HG03280 (cell line): ENCODE data around the gene GNA14.

Experiments
- ATAC-seq: cut with Tn5 transposase; IDR thresholded peaks from one replicate; pipeline ENCODE4 v1.9.1; 2021; ENCODE audit warnings: mild to moderate bottlenecking, moderate library complexity; ENCODE audit not compliant: unreplicated experiment

GNA14 gene

GRCh38 chr9:77543131-77543822, 104.8 kb downstream of the GNA14 start:
- ATAC-seq: no peak

GRCh38 chr9:77541600-77541999, 106.5 kb downstream of the GNA14 start:
- no peak for ATAC-seq

GRCh38 chr9:77541055-77541454, 107.1 kb downstream of the GNA14 start:
- no peak for ATAC-seq

GRCh38 chr9:77534376-77535057, 113.6 kb downstream of the GNA14 start:
- no peak for ATAC-seq

GRCh38 chr9:77533671-77534070, 114.5 kb downstream of the GNA14 start:
- ATAC-seq: no peak

GRCh38 chr9:77532607-77533006, 115.5 kb downstream of the GNA14 start:
- ATAC-seq: no peak

- ATAC-seq: no peak
These were observed 116.7 kb downstream of the GNA14 start for GRCh38 chr9:77531400-77531799.

- no peak for ATAC-seq
These were observed 124.2 kb downstream of the GNA14 start for GRCh38 chr9:77523891-77524290.

GRCh38 chr9:77521091-77521490, 127.0 kb downstream of the GNA14 start:
- no peak for ATAC-seq

GRCh38 chr9:77518688-77519087, 129.4 kb downstream of the GNA14 start:
- ATAC-seq: no peak

- no peak for ATAC-seq
These were observed 131.3 kb downstream of the GNA14 start for GRCh38 chr9:77516781-77517180.

- no peak for ATAC-seq
These were observed 133.0 kb downstream of the GNA14 start for GRCh38 chr9:77514886-77515711.

- ATAC-seq: no peak
These were observed 134.7 kb downstream of the GNA14 start for GRCh38 chr9:77513457-77513856.

- ATAC-seq: no peak
These were observed 135.2 kb downstream of the GNA14 start for GRCh38 chr9:77512876-77513275.

GRCh38 chr9:77511525-77511924, 136.6 kb downstream of the GNA14 start:
- ATAC-seq: no peak

- no peak for ATAC-seq
These were observed 137.5 kb downstream of the GNA14 start for GRCh38 chr9:77510666-77511065.

- ATAC-seq: no peak
These were observed 139.7 kb downstream of the GNA14 start for GRCh38 chr9:77508396-77508795.

- no peak for ATAC-seq
These were observed 140.7 kb downstream of the GNA14 start for GRCh38 chr9:77507212-77507961.

GRCh38 chr9:77505232-77505631, 142.9 kb downstream of the GNA14 start:
- ATAC-seq: no peak

GRCh38 chr9:77502568-77502967, 145.6 kb downstream of the GNA14 start:
- no peak for ATAC-seq

GRCh38 chr9:77498891-77499290, 149.2 kb downstream of the GNA14 start:
- no peak for ATAC-seq
